ENCODE measurements around the gene BCAS1. TPM values are rescaled to one million over a fixed set of nuclear protein-coding genes. Genes with fewer than 3 reads are reported as not detected.

The BCAS1 gene
- polyA plus RNA-seq, 1 of the 3 experiments (the other 2 are of a cell fraction) = not detected

DNA sequence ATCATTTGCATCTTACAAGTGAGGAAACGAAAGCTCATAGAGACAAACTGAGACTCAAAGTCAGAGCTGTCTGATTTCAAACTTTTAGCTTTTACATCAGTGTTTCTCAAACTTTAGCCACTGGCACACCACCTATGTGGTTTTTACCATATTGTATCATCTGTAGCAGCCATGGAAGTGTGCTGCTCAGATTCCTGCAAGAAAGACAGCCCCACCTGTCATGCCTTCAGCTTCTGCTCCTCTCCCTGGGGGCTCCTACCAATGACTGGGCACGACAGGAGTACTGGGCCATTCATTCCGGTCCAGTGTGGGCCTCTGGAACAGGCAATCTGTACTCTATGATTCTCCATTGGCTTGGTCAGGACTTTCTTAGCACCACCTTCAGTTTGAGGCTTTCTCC, 87.0 kb downstream of the BCAS1 start:
- ChIA-PET POLR2A (no interaction called here), CTCF (interaction anchor here (1.5 kb wide), 1 partner anchor 14 kb away, joined by 4 read pairs; no protein-coding TSS in a partner anchor)
- Histone ChIP-seq H3K36me3 (replicated peaks in 1 of 2; ENCODE audit: control insufficient read depth in 1 of 2, insufficient read depth in 2 of 2, low read length in 1 of 2) (no peaks in the 10 kb centered on the region), H3K4me2 (no peak overlapping the region), H3K9me3 (no peaks in the 10 kb centered on the region), H3K4me3 (ENCODE audit: low read depth in 2 of 2, low read length in 1 of 2) (no peak overlapping the region), H4K20me1 (ENCODE audit: insufficient read depth) (no peaks in the 10 kb centered on the region), H3K27ac (ENCODE audit: low read depth in 2 of 2, low read length in 1 of 2) (no peak overlapping the region), H2AFZ (ENCODE audit: low read depth) (no peak overlapping the region), H3K79me2 (ENCODE audit: insufficient read depth) (no peaks in the 10 kb centered on the region), H3F3A (replicated peaks; ENCODE audit: insufficient read depth) (no peaks in the 10 kb centered on the region), H3K9me2 (no peaks in the 10 kb centered on the region), H3K9ac (no peak overlapping the region), H3K27me3 (ENCODE audit: insufficient read depth) (no peaks in the 10 kb centered on the region), H3K4me1 (ENCODE audit: control insufficient read depth in 1 of 2, insufficient read depth in 2 of 2, low read depth in 1 of 2, low read length in 1 of 2) (no peaks in the 10 kb centered on the region)
- DNase-seq = no peak
- TF ChIP-seq SIN3A (IDR thresholded peaks at IDR 0.05; ENCODE audit: borderline replicate concordance, low read depth, low read length) = no peak
- TF ChIP-seq, protein P1, sequence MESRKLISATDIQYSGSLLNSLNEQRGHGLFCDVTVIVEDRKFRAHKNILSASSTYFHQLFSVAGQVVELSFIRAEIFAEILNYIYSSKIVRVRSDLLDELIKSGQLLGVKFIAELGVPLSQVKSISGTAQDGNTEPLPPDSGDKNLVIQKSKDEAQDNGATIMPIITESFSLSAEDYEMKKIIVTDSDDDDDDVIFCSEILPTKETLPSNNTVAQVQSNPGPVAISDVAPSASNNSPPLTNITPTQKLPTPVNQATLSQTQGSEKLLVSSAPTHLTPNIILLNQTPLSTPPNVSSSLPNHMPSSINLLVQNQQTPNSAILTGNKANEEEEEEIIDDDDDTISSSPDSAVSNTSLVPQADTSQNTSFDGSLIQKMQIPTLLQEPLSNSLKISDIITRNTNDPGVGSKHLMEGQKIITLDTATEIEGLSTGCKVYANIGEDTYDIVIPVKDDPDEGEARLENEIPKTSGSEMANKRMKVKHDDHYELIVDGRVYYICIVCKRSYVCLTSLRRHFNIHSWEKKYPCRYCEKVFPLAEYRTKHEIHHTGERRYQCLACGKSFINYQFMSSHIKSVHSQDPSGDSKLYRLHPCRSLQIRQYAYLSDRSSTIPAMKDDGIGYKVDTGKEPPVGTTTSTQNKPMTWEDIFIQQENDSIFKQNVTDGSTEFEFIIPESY (IDR thresholded peaks at IDR 0.05; ENCODE audit: borderline replicate concordance, low read depth) = no peak
- TF ChIP-seq, protein P2, sequence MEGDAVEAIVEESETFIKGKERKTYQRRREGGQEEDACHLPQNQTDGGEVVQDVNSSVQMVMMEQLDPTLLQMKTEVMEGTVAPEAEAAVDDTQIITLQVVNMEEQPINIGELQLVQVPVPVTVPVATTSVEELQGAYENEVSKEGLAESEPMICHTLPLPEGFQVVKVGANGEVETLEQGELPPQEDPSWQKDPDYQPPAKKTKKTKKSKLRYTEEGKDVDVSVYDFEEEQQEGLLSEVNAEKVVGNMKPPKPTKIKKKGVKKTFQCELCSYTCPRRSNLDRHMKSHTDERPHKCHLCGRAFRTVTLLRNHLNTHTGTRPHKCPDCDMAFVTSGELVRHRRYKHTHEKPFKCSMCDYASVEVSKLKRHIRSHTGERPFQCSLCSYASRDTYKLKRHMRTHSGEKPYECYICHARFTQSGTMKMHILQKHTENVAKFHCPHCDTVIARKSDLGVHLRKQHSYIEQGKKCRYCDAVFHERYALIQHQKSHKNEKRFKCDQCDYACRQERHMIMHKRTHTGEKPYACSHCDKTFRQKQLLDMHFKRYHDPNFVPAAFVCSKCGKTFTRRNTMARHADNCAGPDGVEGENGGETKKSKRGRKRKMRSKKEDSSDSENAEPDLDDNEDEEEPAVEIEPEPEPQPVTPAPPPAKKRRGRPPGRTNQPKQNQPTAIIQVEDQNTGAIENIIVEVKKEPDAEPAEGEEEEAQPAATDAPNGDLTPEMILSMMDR (IDR thresholded peaks at IDR 0.05) = no peak
- TF ChIP-seq RXRA (IDR thresholded peaks at IDR 0.05; ENCODE audit: borderline replicate concordance, low read depth) = no peak
- TF ChIP-seq, protein P3, sequence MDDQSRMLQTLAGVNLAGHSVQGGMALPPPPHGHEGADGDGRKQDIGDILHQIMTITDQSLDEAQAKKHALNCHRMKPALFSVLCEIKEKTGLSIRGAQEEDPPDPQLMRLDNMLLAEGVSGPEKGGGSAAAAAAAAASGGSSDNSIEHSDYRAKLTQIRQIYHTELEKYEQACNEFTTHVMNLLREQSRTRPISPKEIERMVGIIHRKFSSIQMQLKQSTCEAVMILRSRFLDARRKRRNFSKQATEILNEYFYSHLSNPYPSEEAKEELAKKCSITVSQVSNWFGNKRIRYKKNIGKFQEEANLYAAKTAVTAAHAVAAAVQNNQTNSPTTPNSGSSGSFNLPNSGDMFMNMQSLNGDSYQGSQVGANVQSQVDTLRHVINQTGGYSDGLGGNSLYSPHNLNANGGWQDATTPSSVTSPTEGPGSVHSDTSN (IDR thresholded peaks at IDR 0.05) = no peak
- no peak for TF ChIP-seq FOXM1 (IDR thresholded peaks at IDR 0.05; ENCODE audit: low read depth)
- no peak for TF ChIP-seq RFX5 (IDR thresholded peaks at IDR 0.05; ENCODE audit: low read length)
- TF ChIP-seq FOSL2 (IDR thresholded peaks at IDR 0.05; ENCODE audit: borderline replicate concordance, low read depth) = no peak
- 35% methylated on average over 3 of the region's 3 CpGs for WGBS (ENCODE audit: low lambda C conversion rate)

GRCh38 chr20:53982624-53983023, 87.8 kb downstream of the BCAS1 start:
- Histone ChIP-seq H3F3A (replicated peaks; ENCODE audit: insufficient read depth) (no peaks in the 10 kb centered on the region), H3K9me3 (no peaks in the 10 kb centered on the region), H3K4me1 (ENCODE audit: control insufficient read depth in 1 of 2, insufficient read depth in 2 of 2, low read depth in 1 of 2, low read length in 1 of 2) (no peaks in the 10 kb centered on the region), H3K79me2 (ENCODE audit: insufficient read depth) (no peaks in the 10 kb centered on the region), H3K4me2 (no peak overlapping the region), H4K20me1 (ENCODE audit: insufficient read depth) (no peaks in the 10 kb centered on the region), H2AFZ (ENCODE audit: low read depth) (no peak overlapping the region), H3K36me3 (replicated peaks in 1 of 2; ENCODE audit: control insufficient read depth in 1 of 2, insufficient read depth in 2 of 2, low read length in 1 of 2) (no peaks in the 10 kb centered on the region), H3K27me3 (ENCODE audit: insufficient read depth) (no peaks in the 10 kb centered on the region), H3K27ac (ENCODE audit: low read depth in 2 of 2, low read length in 1 of 2) (no peak overlapping the region), H3K9ac (no peak overlapping the region), H3K4me3 (ENCODE audit: low read depth in 2 of 2, low read length in 1 of 2) (no peak overlapping the region), H3K9me2 (no peaks in the 10 kb centered on the region)
- 62% methylated on average over 2 of the region's 2 CpGs for WGBS (ENCODE audit: low lambda C conversion rate)
- DNase-seq = no peak
- POLR2A ChIA-PET = no interaction called here
- CTCF ChIA-PET = interaction anchor here (0.6 to 1.5 kb wide), 2 partner anchors 13 to 23 kb away, joined by 3 to 4 read pairs; no protein-coding TSS in a partner anchor
- TF ChIP-seq RFX5 (IDR thresholded peaks at IDR 0.05; ENCODE audit: low read length) (no peak), IRF3 (IDR thresholded peaks at IDR 0.05; ENCODE audit: low read depth, low read length) (no peak), NRF1 (IDR thresholded peaks at IDR 0.05; ENCODE audit: low read depth, low read length) (no peak), RAD21 (IDR thresholded peaks at IDR 0.05; ENCODE audit: low read length) (no peak), MXI1 (IDR thresholded peaks at IDR 0.05; ENCODE audit: low read depth, low read length) (no peak), TCF12 (IDR thresholded peaks at IDR 0.05) (no peak), NFIC (IDR thresholded peaks at IDR 0.05; ENCODE audit: borderline replicate concordance) (no peak), MEF2A (IDR thresholded peaks at IDR 0.05; ENCODE audit: borderline replicate concordance, low read depth) (no peak), GABPA (IDR thresholded peaks at IDR 0.05; ENCODE audit: low read depth) (no peak), POLR2AphosphoS5 (IDR thresholded peaks at IDR 0.05; ENCODE audit: low read depth, low read length) (no peak), YY1 (IDR thresholded peaks at IDR 0.05; ENCODE audit: low read depth) (no peak)
- TF ChIP-seq, protein P4, sequence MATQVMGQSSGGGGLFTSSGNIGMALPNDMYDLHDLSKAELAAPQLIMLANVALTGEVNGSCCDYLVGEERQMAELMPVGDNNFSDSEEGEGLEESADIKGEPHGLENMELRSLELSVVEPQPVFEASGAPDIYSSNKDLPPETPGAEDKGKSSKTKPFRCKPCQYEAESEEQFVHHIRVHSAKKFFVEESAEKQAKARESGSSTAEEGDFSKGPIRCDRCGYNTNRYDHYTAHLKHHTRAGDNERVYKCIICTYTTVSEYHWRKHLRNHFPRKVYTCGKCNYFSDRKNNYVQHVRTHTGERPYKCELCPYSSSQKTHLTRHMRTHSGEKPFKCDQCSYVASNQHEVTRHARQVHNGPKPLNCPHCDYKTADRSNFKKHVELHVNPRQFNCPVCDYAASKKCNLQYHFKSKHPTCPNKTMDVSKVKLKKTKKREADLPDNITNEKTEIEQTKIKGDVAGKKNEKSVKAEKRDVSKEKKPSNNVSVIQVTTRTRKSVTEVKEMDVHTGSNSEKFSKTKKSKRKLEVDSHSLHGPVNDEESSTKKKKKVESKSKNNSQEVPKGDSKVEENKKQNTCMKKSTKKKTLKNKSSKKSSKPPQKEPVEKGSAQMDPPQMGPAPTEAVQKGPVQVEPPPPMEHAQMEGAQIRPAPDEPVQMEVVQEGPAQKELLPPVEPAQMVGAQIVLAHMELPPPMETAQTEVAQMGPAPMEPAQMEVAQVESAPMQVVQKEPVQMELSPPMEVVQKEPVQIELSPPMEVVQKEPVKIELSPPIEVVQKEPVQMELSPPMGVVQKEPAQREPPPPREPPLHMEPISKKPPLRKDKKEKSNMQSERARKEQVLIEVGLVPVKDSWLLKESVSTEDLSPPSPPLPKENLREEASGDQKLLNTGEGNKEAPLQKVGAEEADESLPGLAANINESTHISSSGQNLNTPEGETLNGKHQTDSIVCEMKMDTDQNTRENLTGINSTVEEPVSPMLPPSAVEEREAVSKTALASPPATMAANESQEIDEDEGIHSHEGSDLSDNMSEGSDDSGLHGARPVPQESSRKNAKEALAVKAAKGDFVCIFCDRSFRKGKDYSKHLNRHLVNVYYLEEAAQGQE (IDR thresholded peaks at IDR 0.05; ENCODE audit: low read depth, low read length) = no peak

Measured in SK-N-SH (cell line).